Neuronal stem cell (in vitro differentiated cells): Measurements from ENCODE around the gene C11orf21.
"Not testable (repeated sequence)": the region's sequence is repeated elsewhere in the genome, so short reads cannot be mapped to it uniquely, and the experiment has no call there.

Experiments used
- DNase-seq: peaks from one replicate; pipeline ENCODE4 v3.0.0-alpha.2; 2013; ENCODE audit warnings: low spot score
- H2AFZ ChIP-seq: one replicate; pipeline ENCODE4 v1.6.1; 2013; ENCODE audit warnings: mild to moderate bottlenecking, low read length, inconsistent platforms
- H2AK5ac ChIP-seq: 2 replicates; pipeline ENCODE4 v1.6.1; 2013; ENCODE audit warnings: low read depth, mild to moderate bottlenecking, inconsistent platforms, low read length, moderate library complexity, mixed read lengths
- H2BK120ac ChIP-seq: 2 replicates; pipeline ENCODE4 v1.6.1; 2013; ENCODE audit warnings: low read depth, mild to moderate bottlenecking, inconsistent platforms, low read length, moderate library complexity, mixed read lengths
- H2BK12ac ChIP-seq: one replicate; pipeline ENCODE4 v1.6.1; 2013; ENCODE audit warnings: low read length, inconsistent platforms
- H2BK15ac ChIP-seq: 2 replicates; pipeline ENCODE4 v1.6.1; 2013; ENCODE audit warnings: mild to moderate bottlenecking, low read length, inconsistent platforms, mixed read lengths
- H2BK5ac ChIP-seq: one replicate; pipeline ENCODE4 v1.6.1; 2013; ENCODE audit warnings: inconsistent platforms, mild to moderate bottlenecking, low read length, moderate library complexity
- H3K14ac ChIP-seq: one replicate; pipeline ENCODE4 v1.6.1; 2013; ENCODE audit warnings: low read length, inconsistent platforms
- H3K18ac ChIP-seq: 2 replicates; pipeline ENCODE4 v1.6.1; 2013; ENCODE audit warnings: low read length, inconsistent platforms
- H3K23ac ChIP-seq: 2 replicates; pipeline ENCODE4 v1.6.1; 2013; ENCODE audit warnings: low read depth, mild to moderate bottlenecking, mixed read lengths, low read length, inconsistent platforms; ENCODE audit not compliant: poor library complexity
- H3K27ac ChIP-seq: replicated peaks from 3 replicates; pipeline ENCODE4 v1.5.1; 2013; ENCODE audit warnings: low read length, inconsistent platforms
- H3K27me3 ChIP-seq, 3 experiments: 2 replicates each; pipeline ENCODE4 v1.6.1; 2013; ENCODE audit warnings: low read length in 3 of 3, mild to moderate bottlenecking in 2 of 3, inconsistent platforms in 1 of 3, low read depth in 1 of 3, mixed read lengths in 1 of 3, moderate library complexity in 1 of 3; ENCODE audit not compliant: control insufficient read depth in 3 of 3, insufficient read depth in 3 of 3
- H3K36me3 ChIP-seq, 2 donors: replicated peaks in 1 of 2; 2 replicates each; pipeline ENCODE4 v1.6.1; 2013; ENCODE audit warnings: low read length in 2 of 2; ENCODE audit not compliant: control insufficient read depth in 2 of 2, insufficient read depth in 2 of 2
- H3K4ac ChIP-seq: 2 replicates; pipeline ENCODE4 v1.6.1; 2013; ENCODE audit warnings: inconsistent platforms, mild to moderate bottlenecking, low read length, moderate library complexity
- H3K4me1 ChIP-seq, 2 donors: 1 replicate in 1 of 2; 2 replicates in 1 of 2; pipeline ENCODE4 v1.6.1; 2013; ENCODE audit warnings: low read length in 2 of 2, low read depth in 1 of 2; ENCODE audit not compliant: control insufficient read depth in 2 of 2, insufficient read depth in 1 of 2
- H3K4me2 ChIP-seq: one replicate; pipeline ENCODE4 v1.6.1; 2013; ENCODE audit warnings: mild to moderate bottlenecking, low read length, inconsistent platforms; ENCODE audit not compliant: insufficient read depth, poor library complexity, severe bottlenecking
- H3K4me3 ChIP-seq, 2 donors: 2 replicates each; pipeline ENCODE4 v1.5.1; 2013; ENCODE audit warnings: low read length in 2 of 2, mild to moderate bottlenecking in 2 of 2, inconsistent platforms in 1 of 2, moderate library complexity in 1 of 2
- H3K79me1 ChIP-seq: one replicate; pipeline ENCODE4 v1.6.1; 2013; ENCODE audit warnings: low read depth, mild to moderate bottlenecking, inconsistent platforms, low read length, moderate library complexity
- H3K9ac ChIP-seq: one replicate; pipeline ENCODE4 v1.6.1; 2013; ENCODE audit warnings: mild to moderate bottlenecking, low read depth, low read length, inconsistent platforms; ENCODE audit not compliant: poor library complexity
- H3K9me3 ChIP-seq, 2 donors: replicated peaks in 1 of 2; 2 replicates each; pipeline versions ENCODE3 to v1.6.1; 2013; ENCODE audit warnings: low read length in 2 of 2, mild to moderate bottlenecking in 2 of 2, inconsistent platforms in 1 of 2, low read depth in 1 of 2, mixed read lengths in 1 of 2, moderate library complexity in 1 of 2; ENCODE audit not compliant: control insufficient read depth in 2 of 2, insufficient read depth in 1 of 2
- H4K8ac ChIP-seq: one replicate; pipeline ENCODE4 v1.6.1; 2013; ENCODE audit warnings: low read depth, mild to moderate bottlenecking, inconsistent platforms, low read length, moderate library complexity
- H4K91ac ChIP-seq: one replicate; pipeline ENCODE4 v1.6.1; 2013; ENCODE audit warnings: low read length, low read depth, mild to moderate bottlenecking, inconsistent platforms; ENCODE audit not compliant: poor library complexity
- WGBS, 2 donors: extraction: QIAGEN DNeasy Blood & Tissue Kit; methylation state at CpG; one replicate each; pipeline ENCODE4 v1.1.7; 2013; ENCODE audit warnings: missing lambda C conversion rate in 2 of 2, mixed read lengths in 1 of 2; ENCODE audit not compliant: insufficient read length in 2 of 2, insufficient replicate concordance in 1 of 2; ENCODE audit errors: extremely low coverage in 2 of 2; 5-methylcytosine and 5-hydroxymethylcytosine counted together

The C11orf21 gene

DNA sequence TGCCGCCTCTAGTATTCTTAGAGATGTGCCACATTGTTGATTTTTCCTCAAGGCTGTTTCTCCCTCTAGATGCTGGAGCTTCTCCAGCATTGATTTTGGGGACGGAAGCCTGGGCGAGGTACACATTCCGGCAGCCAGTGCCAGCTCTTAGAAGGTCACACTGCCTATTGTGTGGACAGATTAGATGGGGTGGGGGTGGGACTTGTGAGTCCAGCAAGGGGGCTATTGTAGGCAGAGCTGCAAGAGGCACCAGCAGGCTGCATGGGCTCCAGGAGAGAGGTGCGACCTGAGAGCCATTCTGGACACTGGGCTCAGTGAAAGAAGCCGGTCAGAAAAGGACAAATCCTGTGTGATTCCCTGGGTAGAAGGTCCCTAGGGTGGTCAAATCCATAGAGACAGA is 12.4 kb downstream of the C11orf21 start:
- H3K9me3 ChIP-seq: no peaks in the 10 kb centered on the region
- peaks cover 0 to 14% (median 2%) of the 10 kb centered on the region in 3 experiments for H3K27me3 ChIP-seq
- H3K18ac ChIP-seq: peak overlapping the region; percentile 57
- no peak overlapping the region for H3K4me3 ChIP-seq
- H3K27ac ChIP-seq: no peak overlapping the region
- peaks cover 0 to 10% of the 10 kb centered on the region in 2 donors for H3K4me1 ChIP-seq
- no peaks in the 10 kb centered on the region for H3K36me3 ChIP-seq
- no peak overlapping the region for H2BK120ac ChIP-seq
- no peak overlapping the region for H2BK12ac ChIP-seq
- H3K79me1 ChIP-seq: peaks cover 2% of the 10 kb centered on the region
- no peak overlapping the region for H3K9ac ChIP-seq
- no peak overlapping the region for H3K23ac ChIP-seq
- H4K8ac ChIP-seq: peak overlapping the region; percentile 23
- no CpG with 5 or more reads among the region's 6 CpGs for WGBS, 2 donors
- H2AK5ac ChIP-seq: no peak overlapping the region
- peak overlapping the region; percentile 82 for H3K14ac ChIP-seq
- H2AFZ ChIP-seq: no peak overlapping the region
- no peak for DNase-seq
- no peak overlapping the region for H3K4ac ChIP-seq
- H4K91ac ChIP-seq: no peak overlapping the region
- no peak overlapping the region for H3K4me2 ChIP-seq
- H2BK5ac ChIP-seq: no peak overlapping the region
- H2BK15ac ChIP-seq: peak overlapping the region; percentile 58

- no peak overlapping the region for H2BK5ac ChIP-seq
- no CpG with 5 or more reads among the region's 16 CpGs for WGBS, 2 donors
- peak overlapping the region; percentile 22 for H2AFZ ChIP-seq
- H3K79me1 ChIP-seq: peaks cover 2% of the 10 kb centered on the region
- no peak overlapping the region for H3K4me2 ChIP-seq
- peaks cover 0 to 10% of the 10 kb centered on the region in 2 donors for H3K4me1 ChIP-seq
- H3K14ac ChIP-seq: no peak overlapping the region
- H3K27me3 ChIP-seq: peaks cover 0 to 10% (median 2%) of the 10 kb centered on the region in 3 experiments
- H3K23ac ChIP-seq: no peak overlapping the region
- H3K27ac ChIP-seq: no peak overlapping the region
- no peak overlapping the region for H2BK15ac ChIP-seq
- H2BK12ac ChIP-seq: no peak overlapping the region
- H3K9me3 ChIP-seq: no peaks in the 10 kb centered on the region
- H3K36me3 ChIP-seq: no peaks in the 10 kb centered on the region
- no peak overlapping the region for H3K4ac ChIP-seq
- no peak overlapping the region for H4K91ac ChIP-seq
- H3K9ac ChIP-seq: no peak overlapping the region
- DNase-seq: no peak
- no peak overlapping the region for H4K8ac ChIP-seq
- H2AK5ac ChIP-seq: no peak overlapping the region
- H2BK120ac ChIP-seq: no peak overlapping the region
- no peak overlapping the region for H3K18ac ChIP-seq
- no peak overlapping the region for H3K4me3 ChIP-seq
Measured at GRCh38 chr11:2287091-2287490, 14.6 kb downstream of the C11orf21 start.

DNA sequence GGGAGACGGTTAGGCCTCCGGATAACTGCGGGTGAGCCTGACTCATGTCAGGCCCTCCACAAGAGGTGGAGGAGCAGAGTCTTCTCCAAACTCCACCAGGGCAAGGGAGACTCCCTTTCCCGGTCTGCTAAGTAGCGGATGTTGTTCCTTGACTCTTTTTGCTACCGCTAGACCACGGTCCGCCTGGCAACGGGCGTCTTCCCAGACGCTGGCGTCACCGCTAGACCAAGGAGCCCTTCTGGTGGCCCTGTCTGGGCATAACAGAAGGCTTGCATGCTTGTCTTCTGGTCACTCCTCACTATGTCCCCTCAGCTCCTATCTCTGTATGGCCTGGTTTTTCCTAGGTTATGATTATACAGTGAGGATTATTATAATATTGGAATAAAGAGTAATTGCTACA is 15.4 kb downstream of the C11orf21 start:
- H3K79me1 ChIP-seq, H2AK5ac ChIP-seq, H2BK120ac ChIP-seq, H2AFZ ChIP-seq, H3K14ac ChIP-seq, H3K27ac ChIP-seq, H4K91ac ChIP-seq, DNase-seq, H3K4me2 ChIP-seq, H3K4ac ChIP-seq, H2BK12ac ChIP-seq, H2BK15ac ChIP-seq, H3K4me1 ChIP-seq, H3K27me3 ChIP-seq, H3K4me3 ChIP-seq, H4K8ac ChIP-seq, H3K9ac ChIP-seq, H3K18ac ChIP-seq, H3K36me3 ChIP-seq, H3K9me3 ChIP-seq, H3K23ac ChIP-seq, H2BK5ac ChIP-seq: not testable (repeated sequence)
- no CpG with 5 or more reads among the region's 13 CpGs for WGBS, 2 donors

GRCh38 chr11:2280208-2280607 is 21.5 kb downstream of the C11orf21 start:
- Histone ChIP-seq H2BK120ac (no peak overlapping the region), H3K9me3 (peaks cover 0 to 2% of the 10 kb centered on the region in 2 donors), H2AK5ac (no peak overlapping the region), H3K4me1 (no peaks in the 10 kb centered on the region), H2BK5ac (no peak overlapping the region), H2BK15ac (no peak overlapping the region), H4K91ac (no peak overlapping the region), H3K14ac (no peak overlapping the region), H3K36me3 (no peaks in the 10 kb centered on the region), H3K27me3 (peaks cover 0 to 14% (median under 1%) of the 10 kb centered on the region in 3 experiments), H3K4ac (no peak overlapping the region), H3K23ac (no peak overlapping the region), H3K79me1 (no peaks in the 10 kb centered on the region), H2BK12ac (no peak overlapping the region), H3K18ac (no peak overlapping the region), H2AFZ (no peak overlapping the region), H3K27ac (no peak overlapping the region), H4K8ac (no peak overlapping the region), H3K4me3 (no peak overlapping the region), H3K4me2 (no peak overlapping the region), H3K9ac (no peak overlapping the region)
- WGBS, 2 donors: no CpG with 5 or more reads among the region's 2 CpGs
- no peak for DNase-seq
